T47D (cell line): Measurements from ENCODE around the gene AARSD1.
"Not testable (repeated sequence)": the region's sequence is repeated elsewhere in the genome, so short reads cannot be mapped to it uniquely, and the experiment has no call there.

Experiments used
- DNase-seq, 2 experiments: peaks; one replicate each; pipeline versions ENCODE4 v3.0.0 to v3.0.0-alpha.2; 2011 to 2012; ENCODE audit warnings: low read depth in 1 of 2, low spot score in 1 of 2
- JUND ChIP-seq: IDR thresholded peaks from 2 replicates; pipeline ENCODE4 v1.6.1; 2012; ENCODE audit warnings: low read depth
- in situ Hi-C: cut with HindIII; loops from 2 replicates; pipeline ENCODE4 v1.10.0; 2016; ENCODE audit warnings: low sequenced_read_pairs, low pct_unique_long_range_greater_than_20kb

The AARSD1 gene

DNA sequence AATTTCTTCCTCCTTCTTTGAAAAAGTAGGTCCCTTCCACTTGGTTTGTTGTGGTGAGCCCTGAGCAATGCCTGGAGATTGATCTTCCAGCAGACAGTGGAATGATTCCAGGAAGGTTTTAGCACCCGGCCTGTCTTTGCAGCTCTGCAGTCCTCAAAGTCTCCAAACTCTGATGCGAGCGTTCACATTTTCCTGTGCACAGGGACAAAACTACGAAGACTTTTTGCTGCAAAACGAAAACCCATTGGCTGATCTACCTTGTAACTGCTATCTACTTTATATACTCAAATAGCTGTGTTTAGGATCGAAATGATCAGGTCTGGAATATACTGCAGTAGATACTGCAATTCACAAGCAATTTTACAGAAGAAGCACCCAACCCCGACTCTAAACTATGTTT is 42.0 kb downstream of the AARSD1 start:
- in situ Hi-C loops, result no loop called here

DNA sequence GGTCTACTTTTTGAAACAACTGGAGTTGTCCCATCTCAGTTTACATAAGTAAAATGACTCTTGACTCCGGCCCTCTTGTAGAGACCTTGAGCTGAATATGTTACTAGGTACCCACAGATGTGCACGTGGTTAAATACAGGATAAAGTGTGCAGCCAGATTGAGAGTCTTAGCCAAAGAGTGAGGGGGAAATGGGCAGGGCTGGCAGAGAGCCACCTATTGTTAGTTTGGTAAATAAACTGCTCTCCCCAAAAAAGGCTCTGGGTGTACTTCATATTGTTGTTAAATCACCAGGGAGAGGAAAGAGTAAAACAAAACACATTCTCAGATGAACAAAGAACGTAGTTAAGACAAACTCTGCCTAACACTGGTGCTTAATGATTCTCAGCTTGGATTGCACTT is 43.3 kb downstream of the AARSD1 start:
- in situ Hi-C loops, result no loop called here
- DNase-seq, result no peak
- no peak for TF ChIP-seq JUND

More for the DNA sequence above, 42.0 kb downstream of the AARSD1 start:
- DNase-seq, result no peak
- no peak for TF ChIP-seq JUND

DNA sequence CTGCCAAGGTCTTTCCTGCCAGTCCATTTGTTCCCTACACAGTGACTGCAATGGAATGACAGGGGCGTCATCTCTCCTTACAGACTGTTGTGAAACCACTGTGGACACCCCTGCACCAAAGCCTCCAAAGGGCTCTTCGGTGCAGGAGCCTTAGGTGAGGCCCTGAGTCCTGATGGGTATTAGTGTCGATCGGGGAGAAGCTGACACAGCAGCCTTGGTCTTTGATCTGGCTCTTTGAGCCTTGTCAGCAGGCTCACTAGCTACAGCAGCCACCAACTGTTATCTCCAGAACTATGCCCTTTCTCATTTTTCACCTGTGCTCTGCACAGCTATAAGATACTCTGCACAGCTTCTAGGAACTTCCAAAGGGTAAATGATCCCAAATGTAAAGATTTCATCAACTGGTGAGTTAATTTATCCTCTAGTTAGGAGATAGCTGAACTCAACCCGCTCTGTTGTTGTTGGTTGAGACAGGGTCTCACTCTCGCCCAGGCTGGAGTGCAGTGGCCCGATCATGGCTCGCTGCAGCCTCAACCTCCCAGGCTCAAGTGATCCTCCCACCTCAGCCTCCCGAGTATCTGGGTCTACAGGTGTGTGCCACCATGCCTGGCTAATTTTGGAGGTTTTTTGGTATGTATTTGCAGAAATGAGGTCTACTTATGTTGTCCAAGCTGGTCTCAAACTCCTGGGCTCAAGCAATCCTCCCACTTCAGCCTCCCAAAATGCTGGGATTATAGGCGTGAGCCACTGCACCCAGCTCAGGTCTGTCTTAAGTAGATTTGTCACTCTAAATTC is 44.0 kb downstream of the AARSD1 start:
- in situ Hi-C loops, result no loop called here
- TF ChIP-seq JUND, result no peak
- DNase-seq, result no peak

DNA sequence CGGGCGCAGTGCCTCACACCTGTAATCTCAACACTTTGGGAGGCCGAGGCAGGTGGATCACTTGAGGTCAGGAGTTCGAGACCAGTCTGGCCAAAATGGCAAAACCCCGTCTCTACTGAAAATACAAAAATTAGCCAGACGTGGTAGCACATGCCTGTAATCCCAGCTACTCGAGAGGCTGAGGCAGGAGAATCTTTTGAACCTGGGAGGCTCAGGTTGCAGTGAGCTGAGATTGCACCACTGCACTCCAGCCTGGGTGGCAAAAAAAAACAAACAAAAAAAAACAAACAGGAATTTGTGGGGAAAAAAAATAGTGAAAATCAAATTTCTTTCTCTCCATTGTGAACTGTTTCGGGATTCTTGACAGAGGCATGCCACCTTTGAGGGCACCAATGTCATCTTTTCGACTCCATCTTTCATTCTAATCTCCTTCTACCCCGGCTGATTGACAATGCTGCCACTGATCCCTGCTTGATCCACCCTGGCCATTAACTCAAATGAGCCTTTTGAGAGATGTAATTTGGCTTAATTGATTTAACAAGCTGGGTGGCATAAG is 44.7 kb downstream of the AARSD1 start:
- DNase-seq, in situ Hi-C loops: not testable (repeated sequence)

DNA sequence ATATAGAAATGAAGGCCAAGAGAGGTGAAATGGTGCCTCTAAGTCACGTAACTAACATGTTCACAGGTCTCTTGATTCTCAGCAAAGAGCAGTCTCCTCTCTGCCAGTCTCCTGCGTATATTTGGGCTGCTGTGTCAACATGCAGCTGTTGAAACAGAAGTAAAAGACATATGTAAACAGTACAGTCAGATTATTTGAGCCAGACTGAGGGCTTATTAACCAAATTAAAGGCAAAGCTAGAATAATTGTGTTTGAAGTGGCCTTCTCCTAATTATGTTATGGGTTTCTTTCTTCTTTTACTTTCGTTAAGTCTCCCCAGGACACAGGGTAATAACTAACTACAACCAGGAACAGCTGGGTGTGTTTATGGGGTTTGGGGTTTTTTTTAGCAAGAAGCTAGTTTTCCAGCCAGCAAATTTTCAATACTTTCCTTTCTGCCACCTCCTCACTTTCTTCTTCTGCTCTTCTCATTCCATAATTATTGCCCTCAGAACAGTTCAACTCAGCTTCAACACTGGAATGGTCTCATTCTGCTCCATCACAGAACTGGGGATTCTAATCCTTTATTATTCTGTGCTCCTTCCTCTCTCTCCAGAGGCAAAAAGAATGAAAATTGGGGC is 45.2 kb downstream of the AARSD1 start:
- no peak for TF ChIP-seq JUND
- peak in 1 of 2 experiments; percentile 51 for DNase-seq
- in situ Hi-C loops, result no loop called here

DNA sequence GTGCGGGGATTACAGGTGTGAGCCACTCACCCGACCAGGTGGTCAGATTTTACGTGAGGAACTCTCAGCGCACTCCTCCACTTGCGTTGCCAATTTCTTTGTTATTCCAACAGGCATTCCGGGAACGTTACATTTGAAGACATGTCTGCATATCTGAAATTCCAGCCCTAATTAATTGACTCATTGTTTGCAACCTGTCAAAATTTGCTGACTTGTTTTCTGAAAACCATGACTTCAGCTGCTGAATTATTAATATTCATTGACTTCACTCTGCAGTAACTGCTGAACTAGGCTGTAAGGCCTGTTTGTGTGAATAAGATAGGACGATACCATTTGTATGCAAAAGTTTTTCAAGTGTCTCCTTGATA is 47.0 kb downstream of the AARSD1 start:
- in situ Hi-C loops, result no loop called here
- TF ChIP-seq JUND, result no peak
- DNase-seq, result no peak

DNA sequence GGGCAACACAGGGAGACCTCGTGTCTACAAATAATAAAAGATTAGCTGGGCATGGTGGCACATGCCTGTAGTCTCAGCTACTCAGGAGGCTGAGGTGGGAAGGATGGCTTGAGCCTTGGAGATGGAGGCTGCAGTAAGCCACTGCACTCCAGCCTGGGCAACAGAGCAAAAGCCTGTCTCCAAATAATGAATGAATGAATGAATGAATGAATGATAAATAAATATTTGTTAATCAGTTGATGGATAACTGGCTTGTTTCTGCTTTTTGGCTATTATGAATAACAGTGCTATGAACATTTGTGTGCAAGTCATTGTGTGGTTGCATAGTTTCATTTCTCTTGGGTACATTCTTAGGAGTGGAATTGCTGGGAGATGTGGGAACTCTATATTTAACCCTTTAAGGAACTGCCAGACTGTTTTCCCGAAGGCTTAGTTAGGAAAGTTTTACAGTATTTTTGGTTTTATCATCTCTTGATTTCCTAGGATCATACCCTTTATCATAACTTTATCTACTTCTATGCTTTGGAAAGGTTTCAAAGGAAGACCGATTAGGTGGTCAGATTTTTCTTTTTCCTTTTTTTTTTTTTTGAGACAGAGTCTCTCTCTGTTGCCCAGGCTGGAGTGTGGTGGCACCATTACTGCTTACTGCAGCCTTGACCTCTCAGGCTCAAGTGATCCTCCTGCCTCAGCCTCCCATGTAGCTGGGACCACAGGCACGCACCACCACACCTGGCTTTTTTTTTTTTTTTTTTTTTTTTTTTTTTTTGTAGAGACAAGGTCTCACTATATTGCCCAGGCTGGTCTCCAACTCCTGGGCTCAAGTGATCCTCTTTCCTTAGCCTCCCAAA is 47.6 kb downstream of the AARSD1 start:
- DNase-seq, in situ Hi-C loops: not testable (repeated sequence)

DNA sequence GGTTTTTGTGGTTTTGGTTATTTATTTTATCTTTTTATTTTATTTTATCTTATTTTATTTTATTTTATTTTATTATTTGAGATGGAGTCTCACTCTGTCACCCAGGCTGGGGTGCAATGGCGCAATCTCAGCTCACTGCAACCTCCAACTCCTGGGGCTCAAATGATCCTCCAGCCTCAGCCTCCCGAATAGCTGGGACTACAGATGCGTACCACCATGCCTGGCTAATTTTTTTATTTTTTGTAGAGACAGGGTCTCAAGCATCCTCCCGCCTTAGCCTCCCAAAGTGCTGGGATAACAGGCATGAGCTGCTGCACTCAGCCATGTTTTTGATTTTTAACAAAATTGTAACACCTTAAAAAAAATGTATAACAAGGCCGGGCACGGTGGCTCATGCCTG is 49.0 kb downstream of the AARSD1 start:
- in situ Hi-C loops, DNase-seq: not testable (repeated sequence)

DNA sequence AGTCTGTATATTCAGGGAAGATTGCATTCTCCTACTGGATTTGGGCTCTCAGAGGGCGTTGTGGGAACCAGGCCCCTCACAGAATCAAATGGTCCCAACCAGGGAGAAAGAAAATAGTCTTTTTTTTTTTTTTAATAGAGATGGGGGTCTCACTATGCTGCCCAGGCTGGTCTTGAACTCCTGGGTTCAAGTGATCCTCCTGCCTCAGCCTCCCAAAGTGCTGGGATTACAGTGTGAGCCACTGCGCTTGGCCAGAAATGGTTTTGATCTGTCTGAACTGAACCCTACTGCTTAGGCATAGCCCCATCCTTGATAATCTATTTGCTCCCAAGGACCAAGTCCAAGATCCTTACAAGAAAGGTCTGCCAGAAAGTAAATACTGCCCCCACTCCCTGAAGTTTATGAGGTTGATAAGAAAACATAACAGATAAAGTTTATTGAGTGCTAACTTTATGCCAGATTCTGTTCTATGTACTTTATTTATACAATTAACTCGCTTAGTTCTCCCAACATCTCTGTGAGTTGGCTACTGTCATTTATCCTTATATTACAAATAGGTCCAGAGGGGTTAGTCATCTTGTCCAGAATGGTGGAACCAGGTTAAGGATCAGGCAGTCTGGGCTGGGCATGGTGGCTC is 50.2 kb downstream of the AARSD1 start:
- TF ChIP-seq JUND, result no peak
- in situ Hi-C loops, result no loop called here
- DNase-seq, result no peak

DNA sequence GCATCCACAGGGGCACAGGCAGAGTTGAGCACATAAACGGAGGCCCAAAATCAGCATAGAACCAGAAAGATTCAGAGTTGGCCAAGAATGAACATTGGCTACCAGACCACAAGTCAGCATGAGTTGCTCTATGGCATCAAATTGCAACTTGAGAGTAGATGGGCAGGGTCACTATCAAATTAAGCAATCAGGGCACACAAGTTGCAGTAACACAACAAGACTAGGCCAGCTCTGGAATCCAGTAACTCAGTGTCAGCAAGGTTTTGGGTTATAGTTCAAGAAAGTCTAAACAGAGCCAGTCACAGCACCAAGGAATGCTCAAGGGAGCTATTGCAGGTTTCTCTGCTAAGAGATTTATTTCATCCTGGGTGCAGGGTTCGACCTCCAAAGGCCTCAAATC is 50.7 kb downstream of the AARSD1 start:
- in situ Hi-C loops, result no loop called here
- DNase-seq, result no peak
- no peak for TF ChIP-seq JUND

DNA sequence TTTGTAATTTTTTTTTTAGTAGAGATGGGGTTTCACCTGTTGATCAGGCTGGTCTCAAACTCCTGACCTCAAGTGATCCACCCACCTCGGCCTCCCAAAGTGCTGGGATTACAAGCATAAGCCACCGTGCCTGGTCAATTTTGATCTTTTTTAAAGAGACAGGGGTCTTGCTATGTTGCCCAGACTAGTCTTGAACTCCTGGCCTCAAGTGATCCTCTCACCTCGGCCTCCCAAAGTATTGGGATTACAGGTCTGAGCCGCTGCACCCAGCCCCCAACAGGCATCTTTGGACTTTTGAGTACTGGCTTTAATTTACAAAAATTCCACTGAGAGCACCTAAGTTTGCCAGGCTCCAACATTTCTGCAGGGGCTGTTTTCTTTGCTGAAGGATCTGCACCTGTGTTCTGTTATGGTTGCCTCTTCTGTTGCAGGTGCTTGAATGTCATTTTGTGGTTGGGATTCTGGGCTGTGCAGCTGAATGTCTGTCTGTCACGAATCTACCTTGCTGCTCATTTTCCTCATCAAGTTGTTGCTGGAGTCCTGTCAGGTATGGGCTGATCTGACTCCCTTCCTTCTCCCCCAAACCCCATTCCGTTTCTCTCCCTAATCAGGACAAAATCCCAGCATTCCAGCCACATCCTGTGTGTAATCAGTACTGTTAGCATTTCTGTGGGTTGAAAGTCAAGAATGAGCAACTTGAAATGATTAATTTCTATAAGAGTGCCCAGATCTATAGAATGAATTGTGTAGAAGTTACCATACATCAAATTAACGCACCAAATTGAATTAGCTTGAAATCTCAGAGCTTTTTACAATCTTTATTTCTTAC is 55.2 kb downstream of the AARSD1 start:
- no peak for TF ChIP-seq JUND
- in situ Hi-C loops, result no loop called here
- DNase-seq, result no peak
